Muscle of back (tissue), 11 donors: ENCODE data around the gene EME1. TPM values are rescaled to one million over a fixed set of nuclear protein-coding genes. Genes with fewer than 3 reads are reported as not detected.
"Not testable (repeated sequence)": the region's sequence is repeated elsewhere in the genome, so short reads cannot be mapped to it uniquely, and the experiment has no call there.

Experiments
- DNase-seq, 3 donors: peaks; one replicate each; pipeline versions ENCODE4 v3.0.0 to v3.0.0-alpha.2; 2013
- polyA plus RNA-seq, 10 donors: library from polyadenylated mRNA; unstranded; fragments of 120-200 nt; gene quantifications; one replicate each; pipeline ENCODE4 v1.2.1, GENCODE V29; 2013; ENCODE audit not compliant: insufficient read length in 10 of 10

EME1 gene
- polyA plus RNA-seq, 10 donors, result 3.9 to 6.7 (median 5.3) TPM

DNA sequence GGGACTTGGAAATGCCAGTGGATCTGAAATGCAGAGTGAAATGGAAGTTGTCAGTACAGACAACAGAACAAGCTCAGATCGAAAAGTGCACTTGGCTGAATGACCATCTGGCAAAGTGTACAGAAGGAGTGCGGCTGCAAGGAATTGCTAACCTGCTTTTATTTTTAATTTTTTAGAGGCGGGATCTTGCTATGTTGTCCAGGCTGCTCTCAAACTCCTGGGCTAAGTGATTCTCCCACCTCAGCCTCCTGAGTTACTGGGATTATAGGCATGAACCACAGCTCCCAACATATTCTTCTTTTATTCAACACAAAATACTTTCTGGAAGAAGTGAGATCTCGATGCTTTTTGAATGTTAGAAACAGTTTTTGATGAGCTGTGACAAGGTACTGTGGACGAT lies 20.7 kb downstream of the EME1 start:
- no peak for DNase-seq

DNA sequence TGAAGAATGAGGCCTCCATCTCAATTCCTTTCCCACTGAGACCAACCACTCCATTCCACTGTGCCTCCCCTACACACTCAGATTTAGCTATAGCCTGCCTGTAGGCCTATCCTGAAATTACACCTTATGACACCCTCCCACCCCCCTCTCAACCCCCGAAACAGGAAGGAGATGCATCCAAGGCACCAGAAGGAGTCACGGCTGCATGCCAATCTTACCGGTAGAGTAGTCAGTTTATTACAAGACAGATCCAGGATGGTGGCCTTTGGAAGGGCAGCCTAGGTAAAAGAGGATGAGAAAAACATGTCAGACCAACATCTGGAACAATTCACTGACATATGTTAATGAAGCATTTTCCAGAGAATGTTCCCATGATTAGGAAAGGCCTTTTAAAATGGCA lies 21.7 kb downstream of the EME1 start:
- no peak for DNase-seq

DNA sequence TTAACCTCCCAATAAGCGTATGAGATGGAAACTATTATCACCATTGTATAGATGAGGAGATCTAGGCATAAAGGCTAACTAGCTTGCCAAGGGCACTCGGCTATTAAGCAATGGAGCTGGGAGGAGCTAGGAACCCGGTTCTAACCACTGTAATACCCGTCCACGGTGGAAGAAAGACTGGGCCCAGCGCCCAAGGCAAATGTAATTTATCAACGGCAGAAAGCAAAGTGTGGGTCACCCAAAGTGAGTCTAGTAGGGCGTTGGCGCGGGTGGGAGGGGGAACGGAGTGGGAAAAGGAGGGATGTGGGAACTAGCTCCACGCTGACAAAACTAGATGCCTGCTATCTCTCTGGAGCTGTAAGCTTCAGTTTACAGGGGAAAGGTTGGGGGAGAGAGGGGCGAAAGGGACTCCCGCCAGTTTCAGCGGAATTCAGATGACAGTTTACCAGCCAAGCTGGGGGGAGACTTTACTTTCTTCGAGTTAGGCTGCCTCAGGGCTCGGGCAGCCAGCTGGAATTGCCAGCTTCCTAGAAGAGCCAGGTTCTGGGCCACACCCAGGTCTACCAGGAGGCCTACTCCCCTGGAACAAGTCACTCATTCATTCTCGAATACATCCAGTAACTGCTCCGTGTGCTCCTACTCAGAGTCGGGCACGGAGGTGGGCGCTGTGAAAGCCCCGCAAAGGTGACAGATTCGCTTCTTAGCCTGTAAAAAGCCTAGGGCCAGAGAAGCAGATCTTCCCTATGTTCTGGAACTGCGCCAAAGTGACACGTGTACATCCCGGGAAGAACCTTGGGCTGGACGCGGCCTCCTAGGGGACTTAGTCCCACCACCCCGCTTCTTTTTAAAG lies 23.5 kb downstream of the EME1 start:
- peak; percentile 28 to 75 (median 66) for DNase-seq

DNA sequence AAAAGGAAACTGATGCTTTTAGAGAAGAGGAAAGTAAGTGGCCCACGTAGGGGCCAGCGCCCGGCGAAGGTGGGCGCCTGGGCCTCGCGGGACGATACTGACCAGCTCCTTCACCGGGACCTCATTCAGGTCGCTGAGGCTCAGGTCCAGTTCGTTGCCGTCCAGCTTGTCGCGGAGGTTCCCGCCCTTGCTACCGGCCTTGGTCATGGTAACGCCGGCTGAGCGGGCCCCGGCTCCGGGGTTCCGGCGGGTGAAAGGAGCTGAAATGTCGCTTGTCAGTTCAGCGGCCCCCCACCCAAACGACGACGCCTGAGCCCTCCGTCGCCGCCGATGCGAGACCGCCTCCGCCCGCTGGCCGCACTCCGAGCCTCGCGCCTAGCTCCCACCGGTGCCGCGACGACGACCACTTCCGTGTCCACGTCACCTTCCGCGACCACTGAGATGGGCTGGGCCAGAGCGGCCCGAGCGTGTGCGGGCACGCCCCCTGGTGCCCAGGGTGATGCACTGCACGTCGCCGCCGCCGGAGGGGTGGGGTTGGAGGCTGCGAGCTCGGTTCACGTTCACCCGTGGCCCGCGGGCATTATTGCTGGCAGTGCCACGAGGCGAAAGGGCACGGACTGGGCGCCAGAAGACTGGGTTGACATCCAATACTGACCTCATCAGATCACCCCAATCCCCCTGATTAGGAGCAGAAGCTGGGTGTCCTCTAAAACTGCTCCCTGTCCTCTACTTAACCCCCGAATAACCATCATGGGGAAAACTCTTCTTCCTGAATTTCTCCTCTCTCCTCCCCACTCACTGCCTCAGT lies 24.3 kb downstream of the EME1 start, which contains the start of gene LRRC59:
Gene LRRC59 (minus strand): TSS at position 413 of the 808 bp plus-strand sequence. CDS start 206 bp downstream, at position 207.
- DNase-seq, result peak; percentile 83 to 96 (median 93)

DNA sequence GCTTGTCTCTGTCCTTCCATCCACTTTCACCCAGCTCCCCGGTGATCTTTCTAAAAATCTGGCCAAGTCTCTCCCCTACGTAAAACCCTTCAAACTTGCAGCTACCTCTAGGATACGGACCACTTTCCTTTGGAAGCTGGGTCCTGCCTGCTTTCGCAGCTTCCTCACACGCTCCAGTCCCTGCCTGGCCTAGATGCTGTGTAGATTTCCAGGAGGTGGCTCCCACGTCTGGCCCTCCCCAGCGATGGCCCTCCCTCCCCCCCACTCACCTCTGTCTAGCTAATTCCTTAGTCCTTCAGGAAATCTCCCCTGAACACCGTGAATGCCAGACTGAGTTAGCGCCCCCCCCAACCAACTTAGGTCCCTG lies 24.9 kb downstream of the EME1 start:
- peak in 1 of 3 donors; percentile 5 for DNase-seq

DNA sequence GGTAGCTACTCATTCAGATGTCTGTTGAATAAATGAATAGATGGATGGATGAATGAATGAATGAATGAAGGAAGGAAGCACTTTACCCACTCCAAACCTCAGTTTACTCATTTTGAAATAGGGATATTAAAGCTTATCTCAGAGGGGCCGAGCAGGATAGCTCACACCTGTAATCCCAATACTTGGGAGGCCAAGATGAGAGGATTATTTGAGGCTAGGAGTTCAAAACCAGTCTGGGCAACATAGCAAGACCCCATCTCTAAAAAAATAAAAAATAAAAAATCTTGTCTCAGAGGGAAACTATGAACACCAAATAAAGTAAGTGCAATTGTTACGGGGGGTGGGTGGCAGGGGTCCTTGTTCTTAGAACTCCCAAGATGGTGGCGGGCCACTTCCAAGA lies 25.6 kb downstream of the EME1 start:
- not testable (repeated sequence) for DNase-seq

DNA sequence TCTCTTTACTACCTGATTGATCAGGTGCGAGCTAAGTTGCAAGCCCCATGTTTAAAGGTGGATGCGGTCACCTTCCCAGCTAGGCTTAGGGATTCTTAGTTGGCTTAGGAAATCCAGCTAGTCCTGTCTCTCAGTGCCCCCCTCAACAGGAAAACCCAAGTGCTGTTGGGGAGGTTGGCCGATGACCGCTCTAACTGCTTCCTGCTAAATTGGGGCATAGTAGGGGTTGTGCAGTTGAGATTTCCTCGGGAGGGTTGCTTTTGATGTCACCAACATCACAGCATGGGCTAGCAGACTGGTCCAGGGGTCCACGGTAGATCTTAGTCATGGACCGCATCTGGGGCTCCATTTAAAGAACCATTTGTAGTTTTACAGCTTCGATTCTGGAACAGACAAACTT lies 26.6 kb downstream of the EME1 start:
- DNase-seq, result not testable (repeated sequence)

DNA sequence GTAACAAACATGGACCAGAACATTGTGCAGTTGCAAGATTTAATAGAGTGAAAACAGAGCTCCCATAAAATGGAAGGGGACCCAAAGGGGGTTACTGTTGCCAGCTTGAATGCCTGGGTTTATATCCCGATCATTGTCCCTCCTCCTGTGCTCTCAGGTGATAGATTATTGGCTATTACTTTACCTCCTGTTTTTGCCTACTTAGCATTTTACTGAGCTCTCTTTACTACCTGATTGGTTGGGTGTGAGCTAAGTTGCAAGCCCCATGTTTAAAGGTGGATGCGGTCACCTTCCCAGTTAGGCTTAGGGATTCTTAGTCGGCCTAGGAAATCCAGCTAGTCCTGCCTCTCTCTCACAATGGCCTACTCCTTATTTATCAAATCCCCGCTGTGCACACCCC lies 32.3 kb downstream of the EME1 start:
- not testable (repeated sequence) for DNase-seq

DNA sequence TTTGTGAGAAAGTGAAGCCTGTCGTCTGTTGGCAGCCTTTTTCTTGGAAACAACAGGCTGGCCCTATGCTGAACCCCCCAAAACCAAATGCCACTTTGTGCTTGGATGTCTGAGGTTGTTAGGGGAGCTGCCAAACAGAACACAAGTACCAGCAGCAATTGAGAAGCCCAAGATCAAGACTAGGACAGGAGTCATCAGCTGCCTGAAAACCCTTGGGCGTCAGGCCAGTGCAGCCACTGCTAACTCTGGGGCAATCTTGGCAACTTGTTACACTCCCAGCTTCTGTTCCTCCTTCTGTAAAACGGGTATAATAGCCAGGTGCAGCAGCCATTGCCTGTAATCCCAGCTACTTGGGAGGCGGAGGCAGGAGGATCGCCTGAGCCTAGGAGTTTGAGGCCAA lies 33.5 kb downstream of the EME1 start:
- DNase-seq, result no peak

DNA sequence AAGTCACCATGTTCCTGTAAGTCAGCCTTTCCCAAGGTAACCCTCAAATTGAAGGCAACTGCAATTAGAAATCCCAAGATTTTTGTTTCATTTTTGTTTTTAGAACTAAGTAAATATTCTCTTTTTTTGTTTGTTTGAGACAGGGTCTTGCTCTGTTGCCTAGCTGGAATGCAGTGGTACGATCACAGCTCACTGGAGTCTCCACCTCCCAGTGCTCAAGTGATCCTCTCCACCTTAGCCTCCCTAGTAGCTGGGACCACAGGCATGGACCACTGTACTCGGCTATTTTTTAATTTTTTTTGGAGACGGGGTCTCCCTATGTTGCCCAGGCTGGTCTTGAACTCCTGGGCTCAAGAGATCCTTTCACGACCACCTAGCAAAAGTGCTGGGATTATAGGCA lies 34.9 kb downstream of the EME1 start:
- DNase-seq, result no peak

DNA sequence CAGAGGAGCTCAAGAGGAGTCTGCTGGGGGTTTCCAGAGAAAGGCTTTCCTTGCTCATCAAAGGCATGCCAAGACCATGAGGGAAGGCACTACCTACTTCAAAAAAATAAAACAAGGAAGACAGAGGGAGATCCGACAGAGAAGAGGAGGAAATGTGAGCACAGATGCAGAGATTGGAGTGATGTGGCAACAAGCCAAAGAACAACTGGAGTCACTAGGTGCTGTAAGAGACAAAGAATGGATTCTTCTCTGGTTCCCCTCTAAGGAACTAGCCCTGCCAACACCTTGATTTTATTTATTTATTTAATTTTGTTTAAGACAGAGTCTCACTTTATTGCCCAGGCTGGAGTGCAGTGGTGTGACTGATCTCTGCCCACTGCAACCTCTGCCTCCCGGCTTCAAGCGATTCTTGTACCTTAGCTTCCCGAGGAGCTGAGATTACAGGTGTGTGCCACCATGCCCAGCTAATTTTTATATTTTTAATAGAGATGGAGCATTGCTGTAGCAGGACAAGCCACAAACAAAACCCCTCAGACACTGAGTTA lies 39.2 kb downstream of the EME1 start:
- DNase-seq, result no peak

DNA sequence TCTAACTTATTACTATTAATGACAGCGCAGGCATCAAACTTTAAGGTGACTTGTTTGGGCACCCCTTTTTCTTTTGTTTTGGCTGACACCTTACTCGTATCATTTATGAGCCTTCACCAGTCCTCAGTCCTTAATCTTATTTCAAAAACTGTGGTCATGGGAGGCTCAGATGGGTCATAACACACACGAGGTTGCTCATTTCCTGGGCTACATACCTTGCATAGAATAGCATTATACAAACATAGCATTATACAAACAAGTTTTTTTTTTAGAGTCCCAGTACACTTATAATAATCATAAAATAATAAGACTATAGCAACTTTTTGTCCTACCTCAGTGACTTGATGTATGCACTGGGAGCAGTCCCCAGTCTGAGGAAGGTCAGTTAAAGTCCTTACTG lies 41.8 kb downstream of the EME1 start:
- no peak for DNase-seq

DNA sequence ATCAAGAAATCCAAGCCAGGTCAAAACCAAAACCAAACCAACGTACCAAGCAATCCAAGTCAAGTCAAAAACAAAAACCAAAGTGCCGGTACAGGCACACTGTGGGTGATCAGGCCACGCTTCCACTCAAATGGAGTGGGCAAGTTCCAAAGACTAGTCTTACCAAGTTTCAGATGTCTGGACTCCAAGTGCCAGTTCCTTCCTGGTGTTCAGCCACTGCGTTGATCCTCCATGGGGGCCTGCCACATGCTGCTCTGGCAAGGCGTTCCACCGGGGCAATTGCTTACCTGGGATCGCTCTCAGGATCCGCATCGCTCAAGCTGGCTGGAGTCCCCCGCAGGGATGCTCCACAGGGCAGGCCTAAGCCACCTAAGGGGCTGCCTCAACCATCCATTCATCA lies 46.5 kb downstream of the EME1 start:
- DNase-seq, result not testable (repeated sequence)

DNA sequence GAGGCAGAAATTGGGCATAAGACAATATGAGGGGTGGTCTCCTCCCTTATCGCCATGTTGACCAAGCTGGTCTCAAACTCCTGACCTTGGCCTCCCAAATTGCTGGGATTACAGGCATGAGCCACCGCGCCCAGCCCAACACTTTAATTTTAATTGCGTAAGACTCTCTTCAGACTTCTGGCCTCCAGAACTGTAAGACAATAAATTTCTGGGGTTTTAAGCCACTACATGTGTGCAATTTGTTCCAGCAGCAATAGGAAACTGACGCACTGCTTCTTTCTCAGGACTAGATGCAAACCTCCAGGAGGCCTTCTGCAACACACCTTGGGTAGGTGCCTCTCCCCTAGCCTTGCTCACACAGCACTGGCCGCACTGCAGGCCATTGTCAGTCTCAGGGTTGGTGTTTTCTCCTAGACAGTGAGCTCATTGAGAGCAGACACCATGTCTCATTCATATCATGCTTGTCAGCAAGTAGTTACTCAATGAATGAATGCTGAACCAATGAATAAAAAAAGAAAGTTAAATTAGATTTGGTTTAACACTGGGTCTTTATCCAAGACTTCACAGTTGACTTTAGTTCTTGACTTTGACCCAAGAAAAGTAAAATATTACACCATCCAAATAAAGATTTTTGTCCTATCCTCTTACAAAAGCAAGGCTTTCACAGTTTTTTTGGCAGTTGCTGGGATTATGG lies 47.5 kb downstream of the EME1 start:
- DNase-seq, result no peak

DNA sequence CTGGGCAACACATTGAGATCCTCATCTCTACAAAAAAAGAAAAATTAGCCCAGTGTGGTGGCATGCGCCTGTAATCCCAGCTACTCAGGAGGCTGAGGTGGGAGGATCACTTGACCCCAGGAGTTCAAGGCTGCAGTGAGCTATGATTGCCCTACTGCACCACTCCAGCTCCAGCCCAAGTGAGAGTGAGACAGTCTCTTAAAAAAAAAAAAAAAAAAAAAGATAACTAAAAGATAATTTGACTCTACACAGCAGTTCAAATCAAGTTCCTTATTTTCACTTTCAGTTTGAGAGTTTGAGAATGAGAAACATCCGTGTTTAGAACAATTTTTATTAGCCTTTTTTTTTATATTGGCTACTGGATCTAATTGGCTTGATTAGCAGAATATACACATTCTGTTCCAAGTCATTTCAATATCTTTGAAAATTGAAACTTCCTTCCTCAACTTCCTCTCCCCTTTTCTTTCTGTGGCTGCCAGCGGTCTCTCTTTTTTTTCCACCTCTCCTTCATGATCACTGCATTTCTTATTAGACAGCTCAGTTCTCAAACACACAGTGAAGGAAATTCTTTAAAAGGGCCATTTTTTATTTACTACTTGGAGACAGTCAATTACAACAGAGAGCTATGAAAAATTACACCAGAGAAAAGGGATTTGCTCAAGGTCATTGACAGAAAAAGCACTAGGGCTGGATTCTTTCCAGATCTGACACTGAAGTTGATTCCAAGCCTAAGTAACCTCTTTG lies 48.5 kb downstream of the EME1 start:
- peak in 1 of 3 donors; percentile 40 for DNase-seq

DNA sequence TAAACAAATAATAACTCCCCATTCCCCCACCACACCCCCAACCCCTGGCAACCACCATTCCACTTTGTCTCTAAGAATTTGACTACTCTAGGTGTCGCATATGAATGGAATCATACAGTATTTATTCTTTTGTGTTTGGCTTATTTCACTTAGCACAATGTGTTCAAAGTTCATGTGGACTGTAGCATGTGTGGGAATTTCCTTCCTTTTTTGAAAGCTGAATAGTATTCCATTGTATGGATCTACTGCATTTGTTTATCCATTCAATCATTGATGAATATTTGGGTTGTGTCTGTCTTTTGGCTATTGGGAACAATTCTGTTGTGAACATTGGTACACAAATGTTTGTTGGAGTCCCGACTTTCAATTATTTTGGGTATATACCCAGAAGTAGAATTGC lies 49.7 kb downstream of the EME1 start:
- DNase-seq, result no peak

DNA sequence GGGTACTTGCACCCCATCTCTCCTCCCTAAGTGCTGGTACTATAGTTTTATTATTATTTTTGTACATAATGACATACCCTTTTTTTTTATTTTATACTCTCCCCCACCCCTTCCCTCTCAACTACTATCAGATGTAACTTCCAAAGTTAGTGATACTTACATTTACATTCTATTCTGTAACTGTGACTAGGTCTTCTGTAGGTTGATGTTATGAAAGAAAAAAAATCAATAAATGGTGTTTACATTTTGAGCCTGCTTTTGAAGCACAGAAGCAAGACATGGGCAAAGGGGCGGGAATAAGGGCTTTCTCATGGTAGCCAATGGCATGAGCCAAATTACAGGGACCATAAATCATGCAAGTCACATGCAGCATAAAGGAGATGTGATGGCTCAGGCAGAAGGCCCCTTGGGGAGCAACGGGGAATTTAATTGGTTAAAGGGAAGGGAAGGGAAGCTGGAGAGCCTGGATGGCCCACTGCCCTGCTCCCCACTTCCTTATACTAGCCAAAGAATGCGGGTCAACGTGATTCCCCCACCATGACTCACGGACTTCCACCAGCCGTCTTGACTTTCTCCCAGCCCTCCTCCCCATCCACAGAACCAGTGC lies 50.6 kb downstream of the EME1 start:
- DNase-seq, result peak in 2 of 3 donors; percentile 35 to 93

DNA sequence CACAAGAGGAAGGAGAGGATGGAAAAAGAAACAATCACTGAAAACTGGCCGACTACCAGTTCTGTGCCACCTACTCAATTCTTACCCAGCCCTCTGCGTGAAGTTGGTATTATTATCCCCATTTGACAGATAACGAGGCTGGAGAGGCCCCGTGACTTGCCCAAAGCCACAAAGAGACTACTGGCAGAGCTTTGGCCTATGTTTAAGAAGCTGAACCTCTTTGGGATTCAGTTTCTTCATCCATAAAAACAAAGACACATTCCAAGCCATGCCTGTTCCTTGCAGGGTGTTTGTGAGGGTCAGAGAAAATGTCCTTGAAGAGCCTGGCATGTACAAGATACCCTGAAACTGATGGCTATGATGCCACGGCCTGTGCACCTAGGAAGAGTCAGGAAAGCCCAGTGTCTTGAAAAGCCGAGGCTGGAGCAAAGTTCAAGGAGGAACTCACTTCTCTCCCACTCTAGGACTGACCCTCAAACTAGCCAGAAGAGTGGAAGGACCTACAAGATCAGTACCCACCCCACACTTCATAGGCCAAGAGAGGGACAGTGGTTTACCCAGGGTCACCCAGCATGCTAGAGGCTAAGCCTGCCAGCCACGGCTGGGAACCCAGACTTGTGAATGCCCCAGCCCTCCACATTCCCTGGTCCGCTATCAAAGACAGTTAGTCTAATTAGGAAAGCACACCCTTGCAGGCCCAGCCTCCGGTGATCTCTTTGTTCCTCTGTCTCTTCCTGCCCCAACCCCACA lies 51.4 kb downstream of the EME1 start:
- DNase-seq, result no peak

DNA sequence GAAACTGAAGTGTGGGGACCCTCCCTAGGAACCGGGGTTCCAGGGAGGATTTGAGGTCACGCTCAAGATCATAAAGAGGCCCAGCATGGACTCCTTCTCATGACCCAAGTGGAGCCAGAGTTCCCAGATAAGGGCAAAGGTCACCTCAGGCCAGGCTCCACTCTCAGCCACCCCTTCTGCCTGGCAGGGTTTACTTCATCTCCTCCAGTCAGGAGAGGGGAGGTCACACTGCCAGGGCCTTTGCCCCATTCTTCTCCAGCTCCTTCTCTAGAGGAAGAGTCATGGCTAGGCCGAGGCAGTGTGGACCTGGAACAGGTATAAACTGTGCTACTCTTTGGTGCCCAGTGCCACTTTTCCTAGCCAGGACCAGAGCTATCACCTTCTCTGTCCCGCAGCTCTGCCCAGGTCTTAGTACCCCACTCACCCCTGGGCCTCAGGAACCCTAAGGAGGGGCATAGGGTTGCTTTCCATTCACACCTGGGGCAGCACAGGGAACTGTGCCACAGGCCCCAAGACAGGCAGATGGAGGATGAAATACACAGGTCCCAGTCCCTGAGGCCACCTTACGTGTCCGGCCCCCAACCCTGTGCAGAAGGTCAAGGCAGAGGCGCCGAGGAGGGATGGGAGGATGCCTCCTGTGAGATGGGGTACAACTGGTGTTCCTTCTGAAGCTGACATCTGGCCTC lies 52.1 kb downstream of the EME1 start:
- no peak for DNase-seq
